ENCODE measurements around the gene TALDO1.
A peak's percentile ranks its signal among the peaks of the same experiment; 100 is the strongest.

The TALDO1 gene

DNA sequence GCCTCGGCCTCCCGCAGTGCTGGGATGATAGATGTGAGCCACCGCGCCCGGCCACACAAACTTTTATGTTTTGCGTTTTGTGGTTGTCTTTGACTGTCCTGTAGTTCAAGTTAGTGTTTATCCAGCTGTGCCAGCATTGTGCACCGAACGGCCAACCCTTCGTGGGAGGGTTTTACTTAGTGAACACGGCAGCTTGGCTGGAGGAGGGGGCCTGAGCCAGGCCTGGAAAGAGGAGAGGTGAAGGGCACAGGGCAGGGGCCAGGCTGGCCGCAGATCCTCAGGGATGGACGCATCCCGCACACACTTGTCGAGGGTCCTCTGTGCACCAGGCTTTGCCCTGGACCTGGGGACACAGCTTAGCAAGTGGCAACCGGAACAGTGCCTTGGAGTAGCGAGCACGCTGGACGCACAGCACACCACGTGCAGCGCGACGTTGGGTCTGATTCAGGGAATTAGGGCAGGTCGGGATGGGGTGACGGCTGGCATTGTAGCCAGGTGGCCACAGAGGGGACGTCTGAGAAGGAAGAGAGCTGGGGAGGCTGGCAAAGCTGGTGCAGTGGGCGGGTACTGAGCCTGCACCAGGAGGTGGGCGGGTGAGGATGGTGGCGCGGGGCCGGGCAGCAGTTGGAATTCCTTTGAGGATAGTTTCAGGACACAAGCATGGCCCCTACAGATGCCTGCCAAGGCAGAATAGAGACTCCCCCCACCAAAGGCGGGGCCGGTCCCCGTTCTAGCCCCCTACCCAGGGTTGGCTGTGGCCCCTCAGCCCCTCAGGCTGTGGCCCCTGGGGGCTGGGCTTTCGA lies 27.8 kb upstream of the TALDO1 start:
- peaks cover 5% of the 10 kb centered on the region for H3K4me1 ChIP-seq (ENCODE audit: control insufficient read depth, insufficient read depth, low read length)
- H3K9me3 ChIP-seq (ENCODE audit: control insufficient read depth, insufficient read depth, low read depth, low read length): no peaks in the 10 kb centered on the region
- peaks cover 13% of the 10 kb centered on the region; the same call in 1 of the 2 replicates for H3K27me3 ChIP-seq (ENCODE audit: control insufficient read depth, insufficient read depth, low read length)
- H3K4me3 ChIP-seq (ENCODE audit: low read depth, low read length): no peak overlapping the region
- H3K36me3 ChIP-seq (ENCODE audit: control insufficient read depth, insufficient read depth, low read length): no peaks in the 10 kb centered on the region; the same call in 1 of the 2 replicates
- H3K9ac ChIP-seq (ENCODE audit: low read length): no peak overlapping the region
- no peak overlapping the region for H3K27ac ChIP-seq (ENCODE audit: low read depth, low read length)

DNA sequence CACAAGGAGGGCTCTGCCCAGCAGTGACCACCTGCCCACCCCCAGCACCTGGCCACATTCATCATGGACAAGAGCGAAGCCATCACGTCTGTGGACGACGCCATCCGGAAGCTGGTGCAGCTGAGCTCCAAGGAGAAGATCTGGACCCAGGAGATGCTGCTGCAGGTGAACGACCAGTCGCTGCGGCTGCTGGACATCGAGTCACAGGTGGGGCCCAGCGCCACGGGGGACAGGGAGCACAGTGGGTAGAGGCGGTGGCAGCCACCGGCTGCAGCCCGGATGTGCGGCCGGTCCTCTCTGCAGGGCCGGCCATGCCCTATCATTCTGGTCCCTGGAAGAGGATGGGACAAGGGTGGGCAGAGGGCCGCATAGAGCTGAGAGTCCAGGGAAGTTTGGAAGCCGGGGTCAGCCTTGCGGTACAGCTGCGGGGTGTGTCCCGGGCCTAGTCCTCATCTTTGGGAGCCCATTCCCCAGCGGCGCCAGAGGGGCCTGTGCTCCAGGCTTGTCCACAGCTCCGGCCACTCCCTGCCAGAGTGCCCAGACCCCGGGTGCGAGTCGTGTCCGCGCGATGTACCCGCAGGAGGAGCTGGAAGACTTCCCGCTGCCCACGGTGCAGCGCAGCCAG lies 27.1 kb upstream of the TALDO1 start:
- peaks cover 20% of the 10 kb centered on the region; the same call in 1 of the 2 replicates for H3K27me3 ChIP-seq (ENCODE audit: control insufficient read depth, insufficient read depth, low read length)
- no peaks in the 10 kb centered on the region for H3K9me3 ChIP-seq (ENCODE audit: control insufficient read depth, insufficient read depth, low read depth, low read length)
- peak overlapping the region; percentile 37; the same call in 1 of the 2 replicates for H3K4me3 ChIP-seq (ENCODE audit: low read depth, low read length)
- no peaks in the 10 kb centered on the region; the same call in 1 of the 2 replicates for H3K36me3 ChIP-seq (ENCODE audit: control insufficient read depth, insufficient read depth, low read length)
- H3K9ac ChIP-seq (ENCODE audit: low read length): no peak overlapping the region
- no peak overlapping the region for H3K27ac ChIP-seq (ENCODE audit: low read depth, low read length)
- peaks cover 5% of the 10 kb centered on the region for H3K4me1 ChIP-seq (ENCODE audit: control insufficient read depth, insufficient read depth, low read length)

DNA sequence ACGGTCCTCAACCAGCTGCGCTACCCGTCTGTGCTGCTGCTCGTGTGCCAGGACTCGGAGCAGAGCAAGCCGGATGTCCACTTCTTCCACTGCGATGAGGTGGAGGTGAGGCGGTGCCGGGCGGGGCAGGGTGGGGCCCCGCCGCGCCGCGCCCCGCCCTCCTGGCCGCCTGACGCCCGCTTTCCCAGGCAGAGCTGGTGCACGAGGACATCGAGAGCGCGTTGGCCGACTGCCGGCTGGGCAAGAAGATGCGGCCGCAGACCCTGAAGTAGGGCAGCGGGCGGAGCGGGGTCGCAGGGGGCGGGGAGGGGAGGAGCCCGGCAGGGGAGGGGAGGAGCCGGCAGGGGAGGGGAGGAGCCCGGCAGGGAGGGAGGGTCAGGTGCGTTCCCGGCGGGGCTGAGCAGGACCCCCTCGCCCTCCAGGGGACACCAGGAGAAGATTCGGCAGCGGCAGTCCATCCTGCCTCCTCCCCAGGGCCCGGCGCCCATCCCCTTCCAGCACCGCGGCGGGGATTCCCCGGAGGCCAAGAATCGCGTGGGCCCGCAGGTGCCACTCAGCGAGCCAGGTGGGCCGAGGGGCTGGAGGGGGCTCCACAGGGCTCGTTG lies 26.5 kb upstream of the TALDO1 start:
- H3K4me1 ChIP-seq (ENCODE audit: control insufficient read depth, insufficient read depth, low read length): peaks cover 5% of the 10 kb centered on the region
- peak overlapping the region; percentile 37; the same call in 1 of the 2 replicates for H3K4me3 ChIP-seq (ENCODE audit: low read depth, low read length)
- H3K9me3 ChIP-seq (ENCODE audit: control insufficient read depth, insufficient read depth, low read depth, low read length): no peaks in the 10 kb centered on the region
- no peak overlapping the region for H3K9ac ChIP-seq (ENCODE audit: low read length)
- H3K36me3 ChIP-seq (ENCODE audit: control insufficient read depth, insufficient read depth, low read length): no peaks in the 10 kb centered on the region; the same call in 1 of the 2 replicates
- H3K27me3 ChIP-seq (ENCODE audit: control insufficient read depth, insufficient read depth, low read length): peaks cover 26% of the 10 kb centered on the region; the same call in 1 of the 2 replicates
- H3K27ac ChIP-seq (ENCODE audit: low read depth, low read length): no peak overlapping the region

DNA sequence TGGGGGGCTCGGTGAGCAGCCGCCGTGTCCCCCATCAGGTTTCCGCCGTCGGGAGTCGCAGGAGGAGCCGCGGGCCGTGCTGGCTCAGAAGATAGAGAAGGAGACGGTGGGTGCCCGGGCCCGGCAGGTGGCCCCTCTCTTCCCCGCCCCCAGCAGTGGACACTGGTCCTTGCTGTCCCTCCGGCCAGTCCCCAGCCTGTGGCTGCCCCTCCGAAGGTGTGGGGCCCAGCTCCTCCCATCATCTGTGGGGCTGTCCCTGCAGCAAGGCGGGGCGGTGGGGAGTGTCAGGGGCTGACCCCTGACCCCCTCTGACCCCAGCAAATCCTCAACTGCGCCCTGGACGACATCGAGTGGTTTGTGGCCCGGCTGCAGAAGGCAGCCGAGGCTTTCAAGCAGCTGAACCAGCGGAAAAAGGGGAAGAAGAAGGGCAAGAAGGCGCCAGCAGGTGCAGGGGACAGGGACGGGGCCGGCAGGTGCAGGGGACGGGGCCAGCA lies 26.0 kb upstream of the TALDO1 start:
- no peaks in the 10 kb centered on the region for H3K9me3 ChIP-seq (ENCODE audit: control insufficient read depth, insufficient read depth, low read depth, low read length)
- H3K4me3 ChIP-seq (ENCODE audit: low read depth, low read length): no peak overlapping the region; the same call in 1 of the 2 replicates
- peaks cover 5% of the 10 kb centered on the region for H3K4me1 ChIP-seq (ENCODE audit: control insufficient read depth, insufficient read depth, low read length)

DNA sequence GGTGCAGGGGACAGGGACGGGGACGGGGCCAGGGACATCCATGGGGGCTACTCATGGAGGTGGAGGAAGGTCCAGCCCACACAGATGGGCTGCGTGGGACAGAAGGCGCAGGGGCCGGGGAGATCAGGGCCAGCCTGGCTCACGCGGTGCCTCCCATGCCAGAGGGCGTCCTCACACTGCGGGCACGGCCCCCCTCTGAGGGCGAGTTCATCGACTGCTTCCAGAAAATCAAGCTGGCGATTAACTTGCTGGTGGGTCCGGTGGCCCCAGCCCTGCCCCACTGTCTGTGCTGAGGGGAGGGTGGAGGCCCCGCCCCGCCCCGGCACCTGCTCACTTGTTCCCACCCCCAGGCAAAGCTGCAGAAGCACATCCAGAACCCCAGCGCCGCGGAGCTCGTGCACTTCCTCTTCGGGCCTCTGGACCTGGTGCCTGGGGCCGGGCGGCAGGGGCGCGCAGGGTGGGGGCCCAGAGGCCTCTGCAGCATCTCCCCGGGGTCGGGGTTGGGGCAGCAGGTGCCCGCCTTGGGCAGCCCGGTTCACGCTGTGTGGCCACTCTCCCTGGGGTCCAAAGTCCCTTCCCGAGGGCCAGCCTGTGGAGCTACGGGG lies 25.4 kb upstream of the TALDO1 start:
- peaks cover 5% of the 10 kb centered on the region for H3K4me1 ChIP-seq (ENCODE audit: control insufficient read depth, insufficient read depth, low read length)
- H3K36me3 ChIP-seq (ENCODE audit: control insufficient read depth, insufficient read depth, low read length): no peaks in the 10 kb centered on the region; the same call in 1 of the 2 replicates
- no peaks in the 10 kb centered on the region for H3K9me3 ChIP-seq (ENCODE audit: control insufficient read depth, insufficient read depth, low read depth, low read length)
- no peak overlapping the region for H3K27ac ChIP-seq (ENCODE audit: low read depth, low read length)
- no peak overlapping the region for H3K4me3 ChIP-seq (ENCODE audit: low read depth, low read length)
- H3K9ac ChIP-seq (ENCODE audit: low read length): no peak overlapping the region
- peaks cover 34% of the 10 kb centered on the region; the same call in 1 of the 2 replicates for H3K27me3 ChIP-seq (ENCODE audit: control insufficient read depth, insufficient read depth, low read length)

More for the DNA sequence above, 26.0 kb upstream of the TALDO1 start:
- Histone ChIP-seq H3K27ac (ENCODE audit: low read depth, low read length) (no peak overlapping the region), H3K36me3 (ENCODE audit: control insufficient read depth, insufficient read depth, low read length) (no peaks in the 10 kb centered on the region; the same call in 1 of the 2 replicates), H3K9ac (ENCODE audit: low read length) (no peak overlapping the region), H3K27me3 (ENCODE audit: control insufficient read depth, insufficient read depth, low read length) (peaks cover 29% of the 10 kb centered on the region; the same call in 1 of the 2 replicates)

DNA sequence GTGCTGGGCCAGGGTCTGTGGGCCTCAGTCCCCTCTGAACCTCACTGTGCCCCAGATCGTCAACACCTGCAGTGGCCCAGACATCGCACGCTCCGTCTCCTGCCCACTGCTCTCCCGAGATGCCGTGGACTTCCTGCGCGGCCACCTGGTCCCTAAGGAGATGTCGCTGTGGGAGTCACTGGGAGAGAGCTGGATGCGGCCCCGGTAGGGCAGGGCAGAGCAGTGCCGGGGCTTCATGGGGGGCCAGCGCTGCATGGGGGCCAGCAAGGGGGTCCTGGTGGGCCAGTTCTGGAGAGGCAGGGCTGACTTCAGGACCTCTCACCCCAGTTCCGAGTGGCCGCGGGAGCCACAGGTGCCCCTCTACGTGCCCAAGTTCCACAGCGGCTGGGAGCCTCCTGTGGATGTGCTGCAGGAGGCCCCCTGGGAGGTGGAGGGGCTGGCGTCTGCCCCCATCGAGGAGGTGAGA lies 24.9 kb upstream of the TALDO1 start:
- H3K9me3 ChIP-seq (ENCODE audit: control insufficient read depth, insufficient read depth, low read depth, low read length): no peaks in the 10 kb centered on the region
- H3K4me3 ChIP-seq (ENCODE audit: low read depth, low read length): no peak overlapping the region
- no peak overlapping the region for H3K27ac ChIP-seq (ENCODE audit: low read depth, low read length)
- H3K4me1 ChIP-seq (ENCODE audit: control insufficient read depth, insufficient read depth, low read length): peaks cover 7% of the 10 kb centered on the region
- no peaks in the 10 kb centered on the region; the same call in 1 of the 2 replicates for H3K36me3 ChIP-seq (ENCODE audit: control insufficient read depth, insufficient read depth, low read length)
- no peak overlapping the region for H3K9ac ChIP-seq (ENCODE audit: low read length)
- peaks cover 39% of the 10 kb centered on the region; the same call in 1 of the 2 replicates for H3K27me3 ChIP-seq (ENCODE audit: control insufficient read depth, insufficient read depth, low read length)

DNA sequence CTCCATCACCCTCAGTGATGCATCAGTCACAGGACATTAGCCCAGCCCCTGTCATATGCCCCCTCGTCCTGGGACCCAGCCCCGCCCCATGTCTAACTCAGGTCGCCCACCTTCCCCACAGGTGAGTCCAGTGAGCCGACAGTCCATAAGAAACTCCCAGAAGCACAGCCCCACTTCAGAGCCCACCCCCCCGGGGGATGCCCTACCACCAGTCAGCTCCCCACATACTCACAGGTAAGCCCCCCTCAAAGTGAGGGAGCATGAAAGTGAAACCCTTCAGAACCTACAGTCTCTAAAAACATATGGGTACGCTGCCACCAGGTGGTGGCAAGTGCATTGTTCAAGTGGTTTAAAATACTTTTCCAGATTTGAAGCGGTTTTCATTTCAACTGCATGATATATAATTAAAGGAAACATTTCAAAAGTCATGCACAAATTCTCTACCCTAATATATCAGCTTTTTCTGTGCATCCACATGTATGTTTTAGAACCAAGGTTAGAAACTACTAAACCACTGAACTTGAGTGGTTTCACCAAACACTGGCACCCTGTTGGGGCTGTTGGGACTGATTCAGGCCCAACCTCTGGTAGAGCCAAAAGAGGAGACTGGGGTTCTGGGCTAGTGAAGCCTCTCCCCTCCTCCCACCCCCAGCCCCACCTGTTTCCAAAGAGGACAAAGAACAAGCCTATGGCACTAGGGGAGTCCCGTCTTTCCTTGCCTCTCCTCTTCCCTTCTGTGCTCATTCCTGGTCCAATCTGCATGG lies 24.0 kb upstream of the TALDO1 start:
- Histone ChIP-seq H3K9ac (ENCODE audit: low read length) (no peak overlapping the region), H3K9me3 (ENCODE audit: control insufficient read depth, insufficient read depth, low read depth, low read length) (no peaks in the 10 kb centered on the region), H3K27ac (ENCODE audit: low read depth, low read length) (no peak overlapping the region), H3K27me3 (ENCODE audit: control insufficient read depth, insufficient read depth, low read length) (peaks cover 43% of the 10 kb centered on the region; the same call in 1 of the 2 replicates), H3K4me1 (ENCODE audit: control insufficient read depth, insufficient read depth, low read length) (peaks cover 12% of the 10 kb centered on the region), H3K36me3 (ENCODE audit: control insufficient read depth, insufficient read depth, low read length) (no peaks in the 10 kb centered on the region; the same call in 1 of the 2 replicates), H3K4me3 (ENCODE audit: low read depth, low read length) (no peak overlapping the region)

DNA sequence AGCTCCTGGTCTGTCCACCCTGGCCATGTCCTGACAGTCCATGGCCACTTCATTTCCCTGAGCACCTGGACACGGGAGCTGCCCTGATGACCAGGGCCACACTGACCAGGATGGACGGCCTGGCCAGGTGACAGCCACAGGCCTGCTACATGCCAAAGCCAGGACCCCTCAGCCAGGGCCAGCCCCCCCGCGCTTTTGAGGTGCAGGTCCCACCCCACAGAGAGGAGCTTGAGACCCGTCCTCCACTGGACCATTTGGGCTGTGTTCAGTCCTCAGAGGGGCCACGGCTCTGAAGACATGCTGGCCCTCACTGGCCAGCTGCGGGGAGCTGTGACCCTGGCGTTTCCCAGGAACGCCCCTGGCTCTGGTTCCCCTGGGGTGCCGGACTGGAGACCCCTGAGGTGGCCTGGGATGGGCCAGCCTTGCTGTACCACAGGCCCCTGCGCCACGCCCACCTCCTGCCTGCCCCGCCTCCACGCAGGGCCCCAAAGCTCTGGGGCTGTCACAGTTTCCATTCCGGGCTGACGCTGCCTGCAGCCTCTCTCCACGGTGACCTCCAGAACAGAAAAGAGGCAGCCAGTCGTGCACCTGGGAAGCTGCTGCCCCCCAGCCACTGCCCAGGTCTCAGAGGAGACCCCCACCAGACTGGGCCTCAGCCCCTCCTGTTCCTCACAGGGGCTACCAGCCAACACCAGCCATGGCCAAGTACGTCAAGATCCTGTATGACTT lies 23.1 kb upstream of the TALDO1 start:
- H3K9ac ChIP-seq (ENCODE audit: low read length): no peak overlapping the region
- no peaks in the 10 kb centered on the region for H3K9me3 ChIP-seq (ENCODE audit: control insufficient read depth, insufficient read depth, low read depth, low read length)
- H3K27ac ChIP-seq (ENCODE audit: low read depth, low read length): no peak overlapping the region
- H3K27me3 ChIP-seq (ENCODE audit: control insufficient read depth, insufficient read depth, low read length): peaks cover 42% of the 10 kb centered on the region; the same call in 1 of the 2 replicates
- peaks cover 12% of the 10 kb centered on the region for H3K4me1 ChIP-seq (ENCODE audit: control insufficient read depth, insufficient read depth, low read length)
- H3K36me3 ChIP-seq (ENCODE audit: control insufficient read depth, insufficient read depth, low read length): no peaks in the 10 kb centered on the region; the same call in 1 of the 2 replicates
- H3K4me3 ChIP-seq (ENCODE audit: low read depth, low read length): no peak overlapping the region

DNA sequence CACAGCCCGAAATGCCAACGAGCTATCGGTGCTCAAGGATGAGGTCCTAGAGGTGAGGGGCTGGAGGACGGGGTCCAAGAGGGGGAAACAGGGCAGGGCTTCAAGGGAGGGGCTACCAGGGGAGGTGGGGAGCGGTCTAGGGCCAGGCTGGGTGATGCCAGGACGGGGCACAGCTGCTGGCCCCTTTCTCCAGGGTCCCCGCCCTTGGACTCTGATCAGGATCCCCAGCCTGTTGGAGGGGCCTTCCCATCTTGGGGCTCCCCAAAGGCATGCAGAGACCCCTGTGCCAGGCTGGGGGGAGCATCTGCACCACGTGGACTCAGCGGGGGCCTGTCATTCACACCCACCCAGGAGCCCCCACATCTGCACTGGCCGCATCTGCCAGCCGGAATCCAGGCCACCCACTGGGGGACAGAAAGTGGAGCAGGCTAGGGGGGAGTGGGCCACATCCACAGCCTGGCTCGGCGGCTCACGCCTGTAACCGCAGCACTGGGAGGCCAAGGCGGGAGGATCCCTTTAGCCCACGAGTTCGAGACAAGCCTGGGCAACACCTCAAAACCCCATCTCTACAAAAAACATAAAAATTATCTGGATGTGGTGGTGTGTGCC lies 22.4 kb upstream of the TALDO1 start:
- peaks cover 12% of the 10 kb centered on the region for H3K4me1 ChIP-seq (ENCODE audit: control insufficient read depth, insufficient read depth, low read length)
- H3K9ac ChIP-seq (ENCODE audit: low read length): no peak overlapping the region
- H3K36me3 ChIP-seq (ENCODE audit: control insufficient read depth, insufficient read depth, low read length): no peaks in the 10 kb centered on the region; the same call in 1 of the 2 replicates
- no peak overlapping the region for H3K4me3 ChIP-seq (ENCODE audit: low read depth, low read length)
- no peak overlapping the region for H3K27ac ChIP-seq (ENCODE audit: low read depth, low read length)
- H3K9me3 ChIP-seq (ENCODE audit: control insufficient read depth, insufficient read depth, low read depth, low read length): no peaks in the 10 kb centered on the region
- H3K27me3 ChIP-seq (ENCODE audit: control insufficient read depth, insufficient read depth, low read length): peaks cover 36% of the 10 kb centered on the region; the same call in 1 of the 2 replicates
